ENCODE results near the gene OSBPL3. TPM values are rescaled to one million over a fixed set of nuclear protein-coding genes. Genes with fewer than 3 reads are reported as not detected.
A peak's percentile ranks its signal among the peaks of the same experiment; 100 is the strongest.

Gene OSBPL3
- total and polyA plus RNA-seq, 2 donors (not counting 1 experiment from before 2014, with no cell fraction given) = 22.7 to 70.2 TPM

DNA sequence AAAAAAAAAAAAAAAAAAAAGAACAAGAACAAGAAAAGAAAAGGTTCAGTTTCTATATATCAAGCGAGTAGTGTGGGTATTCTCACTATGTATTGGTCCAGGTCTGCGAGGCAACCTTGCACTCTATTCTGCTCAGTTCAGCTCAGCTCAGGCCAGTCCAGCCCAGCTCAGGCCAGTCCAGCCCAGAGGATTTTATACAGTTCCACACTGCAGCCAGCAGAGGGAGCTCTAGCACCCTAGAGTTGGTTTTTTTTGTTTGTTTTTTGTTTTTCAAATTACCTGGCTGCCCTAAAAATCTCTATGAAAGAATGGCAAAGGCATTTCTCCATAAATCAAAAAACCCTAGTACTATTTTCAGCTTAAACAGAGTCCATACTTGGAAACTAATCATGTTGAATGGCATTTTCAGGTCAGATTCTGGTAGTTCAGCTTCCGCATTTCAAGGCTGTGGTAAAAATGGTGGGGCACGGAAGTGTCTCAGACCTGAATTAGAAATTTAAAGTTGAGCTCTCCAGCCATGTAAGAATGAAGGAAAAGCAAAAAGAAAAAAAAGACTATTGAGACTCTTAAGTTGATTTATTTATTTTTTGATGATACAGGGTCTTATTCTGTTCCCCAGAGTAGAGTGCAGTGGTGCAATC is 167.6 kb downstream of the OSBPL3 start:
- Histone ChIP-seq H3K9ac (ENCODE audit: insufficient read depth, low read length) (no peak overlapping the region), H3K79me2 (ENCODE audit: control insufficient read depth, insufficient read depth, low read length) (no peaks in the 10 kb centered on the region), H3K4me2 (ENCODE audit: extremely low read depth, insufficient read depth, low read length) (no peak overlapping the region), H2AFZ (ENCODE audit: low read length) (no peak overlapping the region), H3K4me3 (replicated peaks in 1 of 4; ENCODE audit: control extremely low read depth in 1 of 4, insufficient read depth in 1 of 4, low read depth in 3 of 4, low read length in 4 of 4) (no peak overlapping the region), H3K36me3 (ENCODE audit: control insufficient read depth, insufficient read depth, low read length) (peaks cover 4% of the 10 kb centered on the region), H3K27me3 (ENCODE audit: control insufficient read depth, insufficient read depth, low read length) (no peaks in the 10 kb centered on the region), H4K20me1 (ENCODE audit: control insufficient read depth, extremely low read depth, insufficient read depth, low read length) (no peaks in the 10 kb centered on the region), H3K4me1 (ENCODE audit: control insufficient read depth, extremely low read depth, insufficient read depth, low read length) (no peaks in the 10 kb centered on the region), H3K27ac (ENCODE audit: insufficient read depth, low read length) (peak overlapping the region; percentile 6), H3K9me3 (ENCODE audit: control insufficient read depth, insufficient read depth, low read depth, low read length) (no peaks in the 10 kb centered on the region)
- peak in 1 of 2 donors; percentile 50 for DNase-seq (ENCODE audit: low read depth in 2 of 2)
- TF ChIP-seq EZH2 (IDR thresholded peaks at IDR 0.05; ENCODE audit: low read length, missing control alignments) = no peak
- TF ChIP-seq, protein P1, sequence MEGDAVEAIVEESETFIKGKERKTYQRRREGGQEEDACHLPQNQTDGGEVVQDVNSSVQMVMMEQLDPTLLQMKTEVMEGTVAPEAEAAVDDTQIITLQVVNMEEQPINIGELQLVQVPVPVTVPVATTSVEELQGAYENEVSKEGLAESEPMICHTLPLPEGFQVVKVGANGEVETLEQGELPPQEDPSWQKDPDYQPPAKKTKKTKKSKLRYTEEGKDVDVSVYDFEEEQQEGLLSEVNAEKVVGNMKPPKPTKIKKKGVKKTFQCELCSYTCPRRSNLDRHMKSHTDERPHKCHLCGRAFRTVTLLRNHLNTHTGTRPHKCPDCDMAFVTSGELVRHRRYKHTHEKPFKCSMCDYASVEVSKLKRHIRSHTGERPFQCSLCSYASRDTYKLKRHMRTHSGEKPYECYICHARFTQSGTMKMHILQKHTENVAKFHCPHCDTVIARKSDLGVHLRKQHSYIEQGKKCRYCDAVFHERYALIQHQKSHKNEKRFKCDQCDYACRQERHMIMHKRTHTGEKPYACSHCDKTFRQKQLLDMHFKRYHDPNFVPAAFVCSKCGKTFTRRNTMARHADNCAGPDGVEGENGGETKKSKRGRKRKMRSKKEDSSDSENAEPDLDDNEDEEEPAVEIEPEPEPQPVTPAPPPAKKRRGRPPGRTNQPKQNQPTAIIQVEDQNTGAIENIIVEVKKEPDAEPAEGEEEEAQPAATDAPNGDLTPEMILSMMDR (conservative IDR thresholded peaks at IDR 0.05 in 1 of 2, IDR thresholded peaks at IDR 0.05 in 1 of 2; ENCODE audit: low read depth in 1 of 2, low read length in 2 of 2) = peak; percentile 87 to 94

GRCh38 chr7:24808518-24808917 is 171.5 kb downstream of the OSBPL3 start:
- Histone ChIP-seq H3K27me3 (ENCODE audit: control insufficient read depth, insufficient read depth, low read length) (no peaks in the 10 kb centered on the region), H4K20me1 (ENCODE audit: control insufficient read depth, extremely low read depth, insufficient read depth, low read length) (no peaks in the 10 kb centered on the region), H3K9ac (ENCODE audit: insufficient read depth, low read length) (no peak overlapping the region), H2AFZ (ENCODE audit: low read length) (no peak overlapping the region), H3K27ac (ENCODE audit: insufficient read depth, low read length) (no peak overlapping the region), H3K4me3 (replicated peaks in 1 of 4; ENCODE audit: control extremely low read depth in 1 of 4, insufficient read depth in 1 of 4, low read depth in 3 of 4, low read length in 4 of 4) (no peak overlapping the region), H3K79me2 (ENCODE audit: control insufficient read depth, insufficient read depth, low read length) (no peaks in the 10 kb centered on the region), H3K36me3 (ENCODE audit: control insufficient read depth, insufficient read depth, low read length) (peaks cover 8% of the 10 kb centered on the region), H3K9me3 (ENCODE audit: control insufficient read depth, insufficient read depth, low read depth, low read length) (no peaks in the 10 kb centered on the region), H3K4me1 (ENCODE audit: control insufficient read depth, extremely low read depth, insufficient read depth, low read length) (no peaks in the 10 kb centered on the region), H3K4me2 (ENCODE audit: extremely low read depth, insufficient read depth, low read length) (no peak overlapping the region)
- TF ChIP-seq, protein P1 (conservative IDR thresholded peaks at IDR 0.05 in 1 of 2, IDR thresholded peaks at IDR 0.05 in 1 of 2; ENCODE audit: low read depth in 1 of 2, low read length in 2 of 2) = no peak
- no peak for TF ChIP-seq EZH2 (IDR thresholded peaks at IDR 0.05; ENCODE audit: low read length, missing control alignments)
- no peak for DNase-seq (ENCODE audit: low read depth in 2 of 2)

GRCh38 chr7:24802300-24802699 is 177.7 kb downstream of the OSBPL3 start:
- Histone ChIP-seq H3K4me1 (ENCODE audit: control insufficient read depth, extremely low read depth, insufficient read depth, low read length) (no peaks in the 10 kb centered on the region), H3K4me3 (replicated peaks in 1 of 4; ENCODE audit: control extremely low read depth in 1 of 4, insufficient read depth in 1 of 4, low read depth in 3 of 4, low read length in 4 of 4) (no peak overlapping the region), H3K27me3 (ENCODE audit: control insufficient read depth, insufficient read depth, low read length) (no peaks in the 10 kb centered on the region), H3K79me2 (ENCODE audit: control insufficient read depth, insufficient read depth, low read length) (no peaks in the 10 kb centered on the region), H3K4me2 (ENCODE audit: extremely low read depth, insufficient read depth, low read length) (no peak overlapping the region), H3K9ac (ENCODE audit: insufficient read depth, low read length) (no peak overlapping the region), H3K9me3 (ENCODE audit: control insufficient read depth, insufficient read depth, low read depth, low read length) (no peaks in the 10 kb centered on the region), H3K27ac (ENCODE audit: insufficient read depth, low read length) (no peak overlapping the region), H3K36me3 (ENCODE audit: control insufficient read depth, insufficient read depth, low read length) (peaks cover 6% of the 10 kb centered on the region), H2AFZ (ENCODE audit: low read length) (no peak overlapping the region), H4K20me1 (ENCODE audit: control insufficient read depth, extremely low read depth, insufficient read depth, low read length) (no peaks in the 10 kb centered on the region)
- TF ChIP-seq EZH2 (IDR thresholded peaks at IDR 0.05; ENCODE audit: low read length, missing control alignments) = no peak
- TF ChIP-seq, protein P1 (conservative IDR thresholded peaks at IDR 0.05 in 1 of 2, IDR thresholded peaks at IDR 0.05 in 1 of 2; ENCODE audit: low read depth in 1 of 2, low read length in 2 of 2) = no peak
- DNase-seq (ENCODE audit: low read depth in 2 of 2) = no peak

All from fibroblast of lung (primary cell).